Omental fat pad (tissue), 4 donors: ENCODE results near the gene RALGPS1. TPM values are rescaled to one million over a fixed set of nuclear protein-coding genes. Genes with fewer than 3 reads are reported as not detected.
"Not testable (repeated sequence)": the region's sequence is repeated elsewhere in the genome, so short reads cannot be mapped to it uniquely, and the experiment has no call there.

Source experiments
- ATAC-seq: fragments of 150-250 bp; one replicate; pipeline ENCODE4 v1.9.1; 2016; ENCODE audit warnings: mild to moderate bottlenecking, moderate library complexity; ENCODE audit not compliant: low FRiP score
- DNase-seq: peaks from one replicate; pipeline ENCODE4 v3.0.0-alpha.2; 2019; ENCODE audit warnings: low spot score
- total RNA-seq, 4 donors: library from RNA; depleted of rRNA; stranded (reverse); fragments of >200 nt; gene quantifications; one replicate each; pipeline ENCODE4 v1.1.0, GENCODE V29; 2016
- TF ChIP-seq, protein P1 (sequence below), 3 donors: fragments of 450-650 bp; IDR thresholded peaks; one replicate each; pipeline ENCODE4 v1.5.1; 2016 to 2017; ENCODE audit warnings: antibody characterized with exemption in 3 of 3, mild to moderate bottlenecking in 3 of 3, moderate library complexity in 2 of 3

RALGPS1 gene
- total RNA-seq, 4 donors from 2014 or later = 4.0 to 15.3 (median 4.8) TPM

DNA sequence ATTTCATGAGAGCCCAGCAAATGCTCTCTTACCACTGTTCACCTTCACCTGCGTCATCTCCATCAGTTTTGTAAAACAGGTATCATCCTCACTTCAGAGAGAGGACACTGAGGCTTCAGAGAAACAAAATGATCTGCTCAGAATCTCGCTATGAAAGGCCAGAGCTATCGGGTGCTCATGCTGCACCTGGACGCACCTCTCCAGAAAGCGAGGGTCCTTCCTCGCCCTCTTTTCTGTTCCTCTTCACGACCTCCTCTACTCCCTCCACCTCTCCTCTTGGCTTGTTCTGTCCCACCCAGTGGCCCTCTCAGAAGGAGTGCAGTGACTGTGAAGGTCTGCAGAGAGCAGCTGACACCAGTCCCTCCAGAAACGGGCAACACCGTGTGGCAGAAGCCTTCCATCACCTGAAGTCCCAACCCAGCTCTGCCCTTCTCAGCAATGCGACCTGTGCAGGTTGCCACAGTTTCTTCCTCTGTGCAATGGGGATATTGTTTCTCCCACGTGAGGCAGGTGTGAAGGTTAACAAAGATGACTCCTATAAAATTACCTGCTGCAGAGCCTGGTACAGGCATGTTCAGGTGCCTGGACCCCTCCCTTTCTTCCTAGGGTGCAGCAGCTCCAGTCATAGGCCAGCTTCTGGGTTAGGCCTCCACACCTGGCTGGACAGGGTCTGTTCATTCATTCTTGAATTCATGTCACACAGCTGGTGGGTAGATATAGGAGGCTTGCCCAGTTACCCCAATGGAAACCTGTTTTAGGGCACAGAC is 253.2 kb downstream of the RALGPS1 start:
- TF ChIP-seq, protein P1, sequence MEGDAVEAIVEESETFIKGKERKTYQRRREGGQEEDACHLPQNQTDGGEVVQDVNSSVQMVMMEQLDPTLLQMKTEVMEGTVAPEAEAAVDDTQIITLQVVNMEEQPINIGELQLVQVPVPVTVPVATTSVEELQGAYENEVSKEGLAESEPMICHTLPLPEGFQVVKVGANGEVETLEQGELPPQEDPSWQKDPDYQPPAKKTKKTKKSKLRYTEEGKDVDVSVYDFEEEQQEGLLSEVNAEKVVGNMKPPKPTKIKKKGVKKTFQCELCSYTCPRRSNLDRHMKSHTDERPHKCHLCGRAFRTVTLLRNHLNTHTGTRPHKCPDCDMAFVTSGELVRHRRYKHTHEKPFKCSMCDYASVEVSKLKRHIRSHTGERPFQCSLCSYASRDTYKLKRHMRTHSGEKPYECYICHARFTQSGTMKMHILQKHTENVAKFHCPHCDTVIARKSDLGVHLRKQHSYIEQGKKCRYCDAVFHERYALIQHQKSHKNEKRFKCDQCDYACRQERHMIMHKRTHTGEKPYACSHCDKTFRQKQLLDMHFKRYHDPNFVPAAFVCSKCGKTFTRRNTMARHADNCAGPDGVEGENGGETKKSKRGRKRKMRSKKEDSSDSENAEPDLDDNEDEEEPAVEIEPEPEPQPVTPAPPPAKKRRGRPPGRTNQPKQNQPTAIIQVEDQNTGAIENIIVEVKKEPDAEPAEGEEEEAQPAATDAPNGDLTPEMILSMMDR (IDR thresholded peaks at IDR 0.05) = no peak
- DNase-seq (no peak), ATAC-seq (no peak)

GRCh38 chr9:127168756-127169574 is 254.4 kb downstream of the RALGPS1 start:
- ATAC-seq = no peak
- DNase-seq = no peak
- TF ChIP-seq, protein P1 (IDR thresholded peaks at IDR 0.05) = no peak

DNA sequence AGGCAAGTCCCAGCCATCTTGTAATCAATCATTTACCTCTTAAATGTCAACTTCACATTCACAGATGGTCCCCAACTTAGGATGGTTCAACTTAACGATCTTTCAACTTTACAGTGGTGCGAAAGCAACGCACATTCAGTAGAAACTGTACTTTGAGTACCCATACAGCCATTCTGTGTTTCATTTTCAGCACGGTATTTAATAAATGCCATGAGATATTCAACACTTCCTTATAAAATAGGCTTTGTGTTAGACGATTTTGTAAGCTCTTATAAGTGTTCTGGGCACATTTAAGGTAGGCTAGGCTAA is 254.9 kb downstream of the RALGPS1 start:
- TF ChIP-seq, protein P1 (IDR thresholded peaks at IDR 0.05) = no peak
- DNase-seq = no peak
- no peak for ATAC-seq

GRCh38 chr9:127170103-127170502 is 255.5 kb downstream of the RALGPS1 start:
- DNase-seq (no peak), ATAC-seq (no peak)
- TF ChIP-seq, protein P1 (IDR thresholded peaks at IDR 0.05) = no peak

GRCh38 chr9:127170652-127171051 is 256.1 kb downstream of the RALGPS1 start:
- TF ChIP-seq, protein P1 (IDR thresholded peaks at IDR 0.05) = no peak
- ATAC-seq (no peak), DNase-seq (no peak)

DNA sequence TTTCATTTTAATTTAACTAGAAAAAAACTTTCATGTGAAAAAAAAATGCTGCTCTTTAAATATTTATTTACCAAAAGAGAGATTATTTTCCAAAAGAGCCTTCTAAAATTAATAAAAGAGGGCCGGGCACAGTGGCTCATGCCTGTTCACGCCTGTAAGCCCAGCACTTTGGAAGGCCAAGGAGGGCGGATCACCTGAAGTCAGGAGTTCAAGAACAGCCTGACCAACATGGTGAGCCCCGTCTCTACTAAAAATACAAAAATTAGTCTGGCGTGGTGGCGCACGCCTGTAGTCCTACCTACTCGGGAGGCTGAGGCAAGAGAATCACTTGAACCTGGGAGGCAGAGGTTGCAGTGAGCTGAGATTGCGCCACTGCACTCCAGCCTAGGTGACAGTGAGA is 256.8 kb downstream of the RALGPS1 start:
- ATAC-seq, DNase-seq: not testable (repeated sequence)

DNA sequence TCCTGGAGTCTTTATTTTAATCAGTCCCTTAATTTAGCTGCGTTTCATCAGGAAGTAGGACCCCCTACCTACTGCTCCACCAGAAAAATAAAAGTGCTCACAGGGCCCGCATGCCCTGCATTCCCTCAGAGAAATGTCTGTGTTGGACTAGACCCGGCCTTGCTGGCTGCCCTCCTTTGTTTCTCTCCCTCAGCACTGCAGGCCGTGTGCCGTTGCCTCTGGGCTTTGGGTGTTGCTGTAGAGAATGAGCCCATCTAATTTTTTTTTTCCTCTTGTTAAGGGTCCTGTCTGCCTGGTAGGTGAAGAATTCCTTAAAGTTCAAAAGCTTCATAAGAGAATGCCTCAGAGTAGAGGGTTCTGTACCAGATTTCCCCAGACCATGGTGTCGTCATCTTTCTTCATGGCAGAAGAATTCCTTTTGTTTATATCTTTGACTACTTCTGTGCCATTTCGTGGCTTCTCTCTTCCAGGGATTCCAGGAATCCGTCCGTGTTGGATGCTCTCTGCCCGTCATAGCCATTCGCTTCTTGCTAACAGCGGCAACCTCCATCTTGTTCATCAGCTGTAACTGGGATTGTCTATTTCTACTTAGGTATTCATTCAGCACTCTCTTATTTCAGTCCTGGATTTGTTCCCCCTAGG is 257.6 kb downstream of the RALGPS1 start:
- TF ChIP-seq, protein P1 (IDR thresholded peaks at IDR 0.05) = no peak
- DNase-seq (peak; percentile 20), ATAC-seq (no peak)
